Mesenchymal stem cell (in vitro differentiated cells and primary cell): ENCODE data around the gene SEH1L.

Source experiments
- DNase-seq: peaks from one replicate; pipeline ENCODE4 v3.0.0-alpha.2; 2013
- H2AFZ ChIP-seq: one replicate; pipeline ENCODE4 v1.6.1; 2013; ENCODE audit warnings: low read depth, mild to moderate bottlenecking, control low read depth, inconsistent platforms, low read length, moderate library complexity
- H2AK5ac ChIP-seq: 2 replicates; pipeline ENCODE4 v1.6.1; 2013; ENCODE audit warnings: low read length, moderate library complexity, mild to moderate bottlenecking, inconsistent platforms; ENCODE audit not compliant: severe bottlenecking
- H2BK120ac ChIP-seq: one replicate; pipeline ENCODE4 v1.6.1; 2013; ENCODE audit warnings: low read depth, mild to moderate bottlenecking, inconsistent platforms, low read length, moderate library complexity
- H2BK12ac ChIP-seq, 2 experiments: one replicate each; pipeline ENCODE4 v1.6.1; 2013; ENCODE audit warnings: inconsistent platforms in 2 of 2, low read length in 2 of 2, mild to moderate bottlenecking in 2 of 2, moderate library complexity in 2 of 2, control low read depth in 1 of 2
- H2BK15ac ChIP-seq: one replicate; pipeline ENCODE4 v1.6.1; 2013; ENCODE audit warnings: mild to moderate bottlenecking, low read depth, inconsistent platforms; ENCODE audit not compliant: poor library complexity, severe bottlenecking
- H2BK5ac ChIP-seq: 2 replicates; pipeline ENCODE4 v1.6.1; 2013; ENCODE audit warnings: low read depth, mild to moderate bottlenecking, low read length, control low read depth, inconsistent platforms; ENCODE audit not compliant: poor library complexity, severe bottlenecking
- H3K14ac ChIP-seq, 2 experiments: one replicate each; pipeline ENCODE4 v1.6.1; 2013; ENCODE audit warnings: inconsistent platforms in 2 of 2, low read length in 2 of 2, control low read depth in 1 of 2, mild to moderate bottlenecking in 1 of 2, moderate library complexity in 1 of 2
- H3K18ac ChIP-seq, 2 experiments: one replicate each; pipeline ENCODE4 v1.6.1; 2013; ENCODE audit warnings: inconsistent platforms in 2 of 2, low read length in 2 of 2, control low read depth in 1 of 2, low read depth in 1 of 2, mild to moderate bottlenecking in 1 of 2
- H3K23ac ChIP-seq, 2 experiments: one replicate each; pipeline ENCODE4 v1.6.1; 2013; ENCODE audit warnings: inconsistent platforms in 2 of 2, low read length in 2 of 2, mild to moderate bottlenecking in 2 of 2, moderate library complexity in 2 of 2, control low read depth in 1 of 2
- H3K27ac ChIP-seq: 2 replicates; pipeline ENCODE4 v1.5.1; 2013; ENCODE audit warnings: mild to moderate bottlenecking, moderate library complexity, low read length, control low read depth, inconsistent platforms; ENCODE audit not compliant: poor library complexity, severe bottlenecking
- H3K27me3 ChIP-seq, 2 experiments: 2 replicates each; pipeline versions ENCODE4 v1.6.1 to v1.7.0; 2013; ENCODE audit warnings: low read length in 2 of 2, mild to moderate bottlenecking in 2 of 2, moderate library complexity in 2 of 2, control low read depth in 1 of 2, inconsistent platforms in 1 of 2; ENCODE audit not compliant: control insufficient read depth in 1 of 2, insufficient read depth in 1 of 2
- H3K36me3 ChIP-seq, 2 experiments: 2 replicates each; pipeline versions ENCODE4 v1.6.1 to v1.7.0; 2013; ENCODE audit warnings: low read length in 2 of 2, control low read depth in 1 of 2, inconsistent platforms in 1 of 2, low read depth in 1 of 2, mild to moderate bottlenecking in 1 of 2; ENCODE audit not compliant: insufficient read depth in 2 of 2, control insufficient read depth in 1 of 2
- H3K4ac ChIP-seq, 2 experiments: one replicate each; pipeline ENCODE4 v1.6.1; 2013; ENCODE audit warnings: inconsistent platforms in 2 of 2, low read length in 2 of 2, mild to moderate bottlenecking in 2 of 2, moderate library complexity in 2 of 2, control low read depth in 1 of 2, low read depth in 1 of 2
- H3K4me1 ChIP-seq: 2 replicates; pipeline ENCODE4 v1.6.1; 2013; ENCODE audit warnings: low read depth, low read length, control low read depth; ENCODE audit not compliant: control insufficient read depth, insufficient read depth
- H3K4me2 ChIP-seq: 2 replicates; pipeline ENCODE4 v1.6.1; 2013; ENCODE audit warnings: low read length, mild to moderate bottlenecking, inconsistent platforms; ENCODE audit not compliant: poor library complexity, severe bottlenecking
- H3K4me3 ChIP-seq, 2 experiments: 2 replicates each; pipeline versions ENCODE4 v1.5.1 to v1.7.0; 2013; ENCODE audit warnings: low read length in 2 of 2, mild to moderate bottlenecking in 2 of 2, control low read depth in 1 of 2, low read depth in 1 of 2; ENCODE audit not compliant: insufficient read depth in 1 of 2
- H3K79me1 ChIP-seq: replicated peaks from 2 replicates; pipeline ENCODE4 v1.6.1; 2013; ENCODE audit warnings: mild to moderate bottlenecking, control low read depth, low read length, inconsistent platforms; ENCODE audit not compliant: poor library complexity, severe bottlenecking
- H3K9ac ChIP-seq: 2 replicates; pipeline ENCODE4 v1.7.0; 2013; ENCODE audit warnings: mild to moderate bottlenecking, low read length, moderate library complexity
- H3K9me3 ChIP-seq: 2 replicates; pipeline ENCODE4 v1.7.0; 2013; ENCODE audit warnings: mild to moderate bottlenecking, low read length; ENCODE audit not compliant: control insufficient read depth
- H4K8ac ChIP-seq: one replicate; pipeline ENCODE4 v1.6.1; 2013; ENCODE audit warnings: inconsistent platforms, mild to moderate bottlenecking, low read length, moderate library complexity
- H4K91ac ChIP-seq: one replicate; pipeline ENCODE4 v1.6.1; 2013; ENCODE audit warnings: mild to moderate bottlenecking, low read length, inconsistent platforms
- WGBS: methylation state at CpG from one replicate; pipeline ENCODE4 v1.1.7; 2013; ENCODE audit warnings: mixed read lengths; 5-methylcytosine and 5-hydroxymethylcytosine counted together

Gene SEH1L

DNA sequence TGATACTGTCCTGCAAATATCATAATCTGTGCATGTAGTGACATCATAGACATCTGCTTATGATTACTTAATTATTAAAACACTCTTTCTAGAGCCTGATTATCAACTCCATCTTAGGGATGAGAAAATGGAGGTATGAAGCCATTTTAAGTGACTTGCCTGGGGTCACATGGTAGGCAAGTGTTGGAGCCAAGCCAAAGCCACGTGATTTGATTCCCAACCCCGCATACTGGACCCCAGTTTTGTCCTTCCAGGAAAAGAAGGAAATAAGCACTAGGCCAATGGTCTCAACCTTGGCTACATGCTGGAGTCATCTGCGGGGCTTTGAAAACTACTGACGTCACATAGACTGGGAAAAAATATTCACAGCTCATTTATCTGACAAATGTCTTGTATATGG lies 19.6 kb upstream of the SEH1L start:
- no peak overlapping the region for H4K8ac ChIP-seq
- peaks cover 0 to 11% of the 10 kb centered on the region in 2 experiments for H3K27me3 ChIP-seq
- no peaks in the 10 kb centered on the region for H3K9me3 ChIP-seq
- H3K4ac ChIP-seq = no peak overlapping the region
- no peak overlapping the region for H2BK120ac ChIP-seq
- H2AFZ ChIP-seq = no peak overlapping the region
- H3K27ac ChIP-seq = no peak overlapping the region
- no peak overlapping the region for H2BK5ac ChIP-seq
- DNase-seq = no peak
- no peak overlapping the region for H3K14ac ChIP-seq
- no peak overlapping the region for H2BK12ac ChIP-seq
- H3K4me1 ChIP-seq = peaks cover 5% of the 10 kb centered on the region
- no peak overlapping the region for H3K4me2 ChIP-seq
- H2BK15ac ChIP-seq = no peak overlapping the region
- 90% methylated on average over 2 of the region's 4 CpGs for WGBS
- no peak overlapping the region for H3K18ac ChIP-seq
- H3K79me1 ChIP-seq = no peaks in the 10 kb centered on the region
- no peak overlapping the region for H3K9ac ChIP-seq
- H4K91ac ChIP-seq = no peak overlapping the region
- H3K23ac ChIP-seq = no peak overlapping the region
- no peak overlapping the region for H3K4me3 ChIP-seq
- no peak overlapping the region for H2AK5ac ChIP-seq
- H3K36me3 ChIP-seq = no peaks in the 10 kb centered on the region

DNA sequence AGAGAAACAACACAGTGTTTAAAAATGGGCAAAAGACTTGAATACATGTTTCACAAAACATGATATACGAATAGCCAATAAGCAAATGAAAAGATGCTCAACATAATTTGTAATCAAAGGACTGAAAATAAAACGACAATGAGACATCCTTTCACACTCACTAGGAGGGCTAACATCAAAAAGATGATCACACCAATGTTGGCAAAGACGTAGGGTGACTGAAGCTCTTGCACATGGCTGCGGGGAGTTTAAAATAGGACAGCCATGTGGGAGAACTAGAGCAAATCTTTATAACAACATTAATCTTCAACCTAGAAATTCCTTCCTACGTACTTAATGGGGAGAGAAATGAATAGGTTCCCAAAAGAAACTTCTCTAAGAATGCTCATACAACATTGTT lies 19.2 kb upstream of the SEH1L start:
- 80% methylated on average over 3 of the region's 5 CpGs for WGBS

DNA sequence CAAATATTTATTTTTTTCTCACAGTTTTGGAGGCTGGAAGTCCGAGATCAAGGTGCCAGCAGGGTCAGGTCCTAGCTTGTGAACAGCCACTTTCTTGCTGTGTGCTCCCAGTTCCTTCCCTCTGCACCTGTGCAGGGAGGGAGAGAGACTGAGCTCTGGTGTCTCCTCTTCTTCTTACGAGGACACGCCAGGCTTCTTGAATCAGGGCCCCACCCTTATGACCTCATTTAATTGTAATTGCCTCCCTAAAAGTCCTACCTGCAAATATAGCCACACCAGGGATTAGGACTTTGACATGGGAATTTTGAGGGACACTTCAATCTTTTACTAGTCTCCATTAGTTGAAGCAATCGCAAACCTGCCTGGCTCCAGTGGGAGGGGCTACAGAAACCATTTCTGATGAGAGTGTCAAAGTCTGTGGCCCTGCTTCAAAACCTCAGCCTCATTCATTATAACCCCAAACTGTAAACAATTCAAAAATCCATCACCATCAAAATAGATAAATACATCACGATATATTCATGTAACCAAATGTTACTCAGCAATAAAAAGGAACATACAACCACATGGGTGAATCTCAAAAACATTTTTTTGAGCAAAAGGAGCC lies 18.2 kb upstream of the SEH1L start:
- no peak overlapping the region for H3K18ac ChIP-seq
- H2BK120ac ChIP-seq = no peak overlapping the region
- no peak overlapping the region for H2BK5ac ChIP-seq
- no peaks in the 10 kb centered on the region for H3K36me3 ChIP-seq
- H4K91ac ChIP-seq = no peak overlapping the region
- no peak overlapping the region for H3K9ac ChIP-seq
- H3K4ac ChIP-seq = no peak overlapping the region
- DNase-seq = no peak
- no peak overlapping the region for H3K4me3 ChIP-seq
- no peak overlapping the region for H2AFZ ChIP-seq
- H3K4me2 ChIP-seq = no peak overlapping the region
- no peak overlapping the region for H3K27ac ChIP-seq
- no peak overlapping the region for H2BK12ac ChIP-seq
- no peak overlapping the region for H3K14ac ChIP-seq
- H2AK5ac ChIP-seq = no peak overlapping the region
- no peak overlapping the region for H4K8ac ChIP-seq
- H3K9me3 ChIP-seq = no peaks in the 10 kb centered on the region
- H3K79me1 ChIP-seq = no peaks in the 10 kb centered on the region
- no peak overlapping the region for H2BK15ac ChIP-seq
- peaks cover 0 to 7% of the 10 kb centered on the region in 2 experiments for H3K27me3 ChIP-seq
- H3K4me1 ChIP-seq = peaks cover 5% of the 10 kb centered on the region
- WGBS = 77% methylated on average over 5 of the region's 5 CpGs
- H3K23ac ChIP-seq = no peak overlapping the region

More for the DNA sequence above, 19.2 kb upstream of the SEH1L start:
- Histone ChIP-seq H3K9me3 (no peaks in the 10 kb centered on the region), H3K4me2 (no peak overlapping the region), H3K4me1 (peaks cover 5% of the 10 kb centered on the region), H2BK12ac (no peak overlapping the region), H4K8ac (no peak overlapping the region), H3K27me3 (peaks cover 0 to 11% of the 10 kb centered on the region in 2 experiments), H3K18ac (no peak overlapping the region), H3K79me1 (no peaks in the 10 kb centered on the region), H3K14ac (no peak overlapping the region), H2AK5ac (no peak overlapping the region), H2BK5ac (no peak overlapping the region), H2BK15ac (no peak overlapping the region), H3K36me3 (no peaks in the 10 kb centered on the region), H3K4me3 (no peak overlapping the region), H3K9ac (no peak overlapping the region), H3K4ac (no peak overlapping the region), H4K91ac (no peak overlapping the region), H2BK120ac (no peak overlapping the region), H3K23ac (no peak overlapping the region), H3K27ac (no peak overlapping the region), H2AFZ (no peak overlapping the region)
- DNase-seq = no peak

DNA sequence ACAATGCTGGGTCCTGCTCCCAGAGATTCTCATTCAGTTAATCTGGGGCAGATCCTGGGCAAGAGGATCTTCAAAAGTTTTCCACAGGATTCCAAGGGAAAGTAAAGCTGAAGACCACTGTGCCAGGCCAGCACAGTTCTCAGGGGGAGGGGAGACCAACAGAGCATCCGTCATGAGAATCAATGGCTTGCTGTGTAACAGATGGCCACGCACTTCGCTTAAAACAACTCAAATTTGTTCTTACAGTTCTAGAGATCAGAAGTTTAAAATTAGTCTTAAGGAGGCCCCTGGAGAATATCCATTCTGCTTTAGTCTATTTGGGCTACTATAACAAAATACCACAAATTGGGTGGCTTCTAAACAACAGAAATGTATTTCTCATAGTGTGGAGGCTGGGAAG lies 17.4 kb upstream of the SEH1L start:
- Histone ChIP-seq H3K4ac (no peak overlapping the region), H2BK120ac (no peak overlapping the region), H2AFZ (no peak overlapping the region), H3K36me3 (no peaks in the 10 kb centered on the region), H3K9me3 (no peaks in the 10 kb centered on the region), H3K27ac (no peak overlapping the region), H3K9ac (no peak overlapping the region), H2BK5ac (no peak overlapping the region), H4K91ac (no peak overlapping the region), H3K14ac (no peak overlapping the region), H3K23ac (no peak overlapping the region), H2BK12ac (no peak overlapping the region), H3K4me1 (peaks cover 5% of the 10 kb centered on the region), H3K18ac (no peak overlapping the region), H2AK5ac (no peak overlapping the region), H2BK15ac (no peak overlapping the region), H3K27me3 (peaks cover 0 to 3% of the 10 kb centered on the region in 2 experiments), H4K8ac (no peak overlapping the region), H3K4me3 (no peak overlapping the region), H3K79me1 (no peaks in the 10 kb centered on the region), H3K4me2 (no peak overlapping the region)
- 95% methylated on average over 2 of the region's 3 CpGs for WGBS
- no peak for DNase-seq
